Gastroesophageal sphincter (tissue), 3 donors: ENCODE data around the gene ITPA.

Experiments
- EP300 ChIP-seq: sonication (generic); formaldehyde crosslinking; IDR thresholded peaks from one replicate; pipeline ENCODE4 v1.6.1; 2017; ENCODE audit warnings: antibody characterized with exemption, mild to moderate bottlenecking
- POLR2AphosphoS5 ChIP-seq: sonication (generic); formaldehyde crosslinking; IDR thresholded peaks from one replicate; pipeline ENCODE4 v1.6.1; 2017; ENCODE audit warnings: antibody characterized with exemption
- TF ChIP-seq, protein P1 (sequence below), 4 experiments: fragments of 200-600 bp in 2 of 4; fragments of 450-650 bp in 2 of 4; sonication (generic) in 1 of 4; IDR thresholded peaks; one replicate each; pipeline ENCODE4 v1.5.1; 2017 to 2019; ENCODE audit warnings: antibody characterized with exemption in 4 of 4, mild to moderate bottlenecking in 2 of 4, moderate library complexity in 2 of 4

DNA sequence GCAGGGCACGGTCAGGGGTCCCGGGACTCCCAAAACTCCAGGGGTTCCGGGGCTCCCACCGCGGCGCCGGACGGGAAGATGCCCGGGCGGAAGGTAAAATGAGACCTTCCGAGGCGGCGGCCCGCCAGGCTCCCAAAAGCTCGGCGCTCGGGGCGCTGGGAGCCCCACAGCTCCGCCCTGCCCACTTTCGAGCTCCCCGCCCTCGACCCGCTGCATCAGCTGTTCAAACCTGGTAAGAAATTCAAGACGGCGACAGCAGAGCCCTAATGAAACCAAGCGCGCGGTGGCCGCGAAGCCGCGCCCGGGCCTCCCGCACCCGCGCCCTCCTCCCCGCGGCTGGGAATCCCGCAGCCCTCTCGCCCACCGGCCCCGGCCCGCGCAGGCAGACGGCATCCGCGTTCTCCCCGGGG, 29.3 kb downstream of the ITPA start:
- TF ChIP-seq, protein P1, sequence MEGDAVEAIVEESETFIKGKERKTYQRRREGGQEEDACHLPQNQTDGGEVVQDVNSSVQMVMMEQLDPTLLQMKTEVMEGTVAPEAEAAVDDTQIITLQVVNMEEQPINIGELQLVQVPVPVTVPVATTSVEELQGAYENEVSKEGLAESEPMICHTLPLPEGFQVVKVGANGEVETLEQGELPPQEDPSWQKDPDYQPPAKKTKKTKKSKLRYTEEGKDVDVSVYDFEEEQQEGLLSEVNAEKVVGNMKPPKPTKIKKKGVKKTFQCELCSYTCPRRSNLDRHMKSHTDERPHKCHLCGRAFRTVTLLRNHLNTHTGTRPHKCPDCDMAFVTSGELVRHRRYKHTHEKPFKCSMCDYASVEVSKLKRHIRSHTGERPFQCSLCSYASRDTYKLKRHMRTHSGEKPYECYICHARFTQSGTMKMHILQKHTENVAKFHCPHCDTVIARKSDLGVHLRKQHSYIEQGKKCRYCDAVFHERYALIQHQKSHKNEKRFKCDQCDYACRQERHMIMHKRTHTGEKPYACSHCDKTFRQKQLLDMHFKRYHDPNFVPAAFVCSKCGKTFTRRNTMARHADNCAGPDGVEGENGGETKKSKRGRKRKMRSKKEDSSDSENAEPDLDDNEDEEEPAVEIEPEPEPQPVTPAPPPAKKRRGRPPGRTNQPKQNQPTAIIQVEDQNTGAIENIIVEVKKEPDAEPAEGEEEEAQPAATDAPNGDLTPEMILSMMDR (IDR thresholded peaks at IDR 0.05): no peak
- TF ChIP-seq POLR2AphosphoS5 (no peak), EP300 (no peak)
